Measurements from ENCODE around the gene SPTBN1. TPM values are rescaled to one million over a fixed set of nuclear protein-coding genes. Genes with fewer than 3 reads are reported as not detected.

Gene SPTBN1
- total and polyA plus RNA-seq, 2 of the 13 experiments (the other 11 are each of a cell fraction or from before 2014, with no cell fraction given), result 123 to 299 TPM

GRCh38 chr2:54669677-54670484 lies 213.8 kb downstream of the SPTBN1 start (continued):
- TF ChIP-seq ZNF709 (CRISPR knock-in tag; IDR thresholded peaks at IDR 0.05) (0 out of 2 replicates have a peak, but pooled peaks have one; percentile 18), MIER2 (CRISPR knock-in tag; IDR thresholded peaks at IDR 0.05) (peak; percentile 77; the same call in 1 of the 2 replicates), POGZ (CRISPR knock-in tag; IDR thresholded peaks at IDR 0.05) (peak; percentile 96), TAF15 (IDR thresholded peaks at IDR 0.05; ENCODE audit: low read depth, low read length, poor library complexity, severe bottlenecking) (no peak), SRSF1 (optimal IDR thresholded peaks at IDR 0.05; ENCODE audit: low read depth, low read length) (no peak), SMYD3 (CRISPR knock-in tag; IDR thresholded peaks at IDR 0.05) (peak; percentile 12; the same call in 1 of the 2 replicates), CCDC6 (CRISPR knock-in tag; IDR thresholded peaks at IDR 0.05) (0 out of 2 replicates have a peak, but pooled peaks have one; percentile 62), ZNF574 (CRISPR knock-in tag; IDR thresholded peaks at IDR 0.05) (peak; percentile 81), CAMTA2 (CRISPR knock-in tag; IDR thresholded peaks at IDR 0.05; ENCODE audit: borderline replicate concordance) (no peak), SAP130 (CRISPR knock-in tag; IDR thresholded peaks at IDR 0.05; ENCODE audit: low read depth) (peak; percentile 86), TP53 (CRISPR knock-in tag; conservative IDR thresholded peaks at IDR 0.05) (peak; percentile 84; the same call in 1 of the 2 replicates), TEF (CRISPR knock-in tag; IDR thresholded peaks at IDR 0.05) (peak; percentile 95), ZNF362 (CRISPR knock-in tag; IDR thresholded peaks at IDR 0.05; ENCODE audit: borderline replicate concordance) (peak; percentile 80), MIXL1 (CRISPR knock-in tag; IDR thresholded peaks at IDR 0.05) (peak; percentile 96), ZNF747 (CRISPR knock-in tag; IDR thresholded peaks at IDR 0.05; ENCODE audit: borderline replicate concordance) (peak; percentile 69; the same call in 1 of the 2 replicates), ZNF572 (CRISPR knock-in tag; IDR thresholded peaks at IDR 0.05) (no peak), SUZ12 (IDR thresholded peaks at IDR 0.05; ENCODE audit: low read depth, low read length) (no peak), TOE1 (CRISPR knock-in tag; IDR thresholded peaks at IDR 0.05) (0 out of 2 replicates have a peak, but pooled peaks have one; percentile 82), TAF1 (CRISPR knock-in tag; IDR thresholded peaks at IDR 0.05) (no peak), UBTF (CRISPR knock-in tag; IDR thresholded peaks at IDR 0.05) (peak; percentile 48; the same call in 1 of the 2 replicates), KDM3A (CRISPR knock-in tag; IDR thresholded peaks at IDR 0.05; ENCODE audit: low read depth) (peak; percentile 95; the same call in 1 of the 2 replicates), YEATS4 (CRISPR knock-in tag; IDR thresholded peaks at IDR 0.05; ENCODE audit: borderline replicate concordance) (peak; percentile 76; the same call in 1 of the 2 replicates), TGIF2 (CRISPR knock-in tag; IDR thresholded peaks at IDR 0.05) (peak; percentile 74), KLF11 (CRISPR knock-in tag; IDR thresholded peaks at IDR 0.05) (peak; percentile 95)
